Head of caudate nucleus (tissue), 42 donors: ENCODE data around the gene SMO.
"Not testable (repeated sequence)": the region's sequence is repeated elsewhere in the genome, so short reads cannot be mapped to it uniquely, and the experiment has no call there.

Source experiments
- DNase-seq, 42 donors: peaks; one replicate each; pipeline versions ENCODE4 v3.0.0 to v3.0.0-alpha.2; 2020 to 2021; ENCODE audit warnings: mixed read lengths in 7 of 42
- intact Hi-C: fragments of 100-400 bp; cut with DNase I; formaldehyde crosslinking; loops from one replicate; pipeline ENCODE4 v1.15.0; 2022

SMO gene

DNA sequence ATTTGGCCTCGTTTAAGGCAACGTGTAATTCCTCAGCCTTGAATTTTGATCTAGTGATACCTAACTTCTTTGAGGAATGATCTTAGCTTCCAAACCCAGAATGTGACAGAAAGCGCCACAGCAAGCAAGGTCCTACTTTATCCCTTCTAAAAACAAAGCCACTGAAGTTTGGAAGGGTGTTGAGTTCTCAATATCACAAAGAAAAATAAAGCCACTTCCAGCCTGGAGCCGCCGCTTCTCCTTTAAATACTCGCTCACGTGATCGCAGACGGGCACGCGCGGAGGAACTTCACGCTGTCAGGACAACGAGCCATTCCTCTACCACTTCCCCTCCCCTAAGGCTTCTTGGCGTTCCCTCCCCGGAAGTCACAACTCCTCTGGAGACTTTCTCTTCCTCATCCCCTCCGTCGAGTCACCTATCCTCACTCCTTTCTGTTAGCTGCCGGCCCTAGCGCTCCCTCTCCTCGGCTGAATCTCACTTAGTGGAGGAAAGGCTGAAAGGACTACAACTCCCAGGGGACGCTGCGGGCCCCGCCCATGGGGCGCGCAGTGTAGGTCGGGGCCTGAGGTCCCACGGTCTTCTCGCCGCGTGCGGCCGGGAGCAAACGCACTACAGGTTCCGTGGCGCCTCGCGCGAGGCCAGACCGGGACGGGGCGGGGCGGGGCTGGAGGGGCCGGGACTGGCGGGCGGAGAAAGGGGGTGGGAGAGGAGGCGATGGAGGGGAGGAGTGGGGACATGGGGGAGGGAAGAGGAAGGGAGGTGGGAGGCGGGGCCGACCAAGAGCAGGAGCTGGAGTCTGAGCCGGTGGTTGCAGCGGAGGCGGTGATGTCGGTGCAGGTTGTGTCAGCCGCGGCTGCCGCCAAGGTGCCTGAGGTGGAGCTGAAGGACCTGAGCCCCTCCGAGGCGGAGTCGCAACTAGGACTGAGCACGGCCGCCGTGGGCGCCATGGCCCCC lies 36.1 kb downstream of the SMO start, which contains the start of gene AHCYL2:
Gene AHCYL2, plus strand, starts transcription at position 780 of the 955 bp plus-strand sequence.
- intact Hi-C loops = loop anchor here (5.0 to 10.0 kb wide), 2 partner anchors 43 to 390 kb away; partner anchors contain the start of gene NRF1

DNA sequence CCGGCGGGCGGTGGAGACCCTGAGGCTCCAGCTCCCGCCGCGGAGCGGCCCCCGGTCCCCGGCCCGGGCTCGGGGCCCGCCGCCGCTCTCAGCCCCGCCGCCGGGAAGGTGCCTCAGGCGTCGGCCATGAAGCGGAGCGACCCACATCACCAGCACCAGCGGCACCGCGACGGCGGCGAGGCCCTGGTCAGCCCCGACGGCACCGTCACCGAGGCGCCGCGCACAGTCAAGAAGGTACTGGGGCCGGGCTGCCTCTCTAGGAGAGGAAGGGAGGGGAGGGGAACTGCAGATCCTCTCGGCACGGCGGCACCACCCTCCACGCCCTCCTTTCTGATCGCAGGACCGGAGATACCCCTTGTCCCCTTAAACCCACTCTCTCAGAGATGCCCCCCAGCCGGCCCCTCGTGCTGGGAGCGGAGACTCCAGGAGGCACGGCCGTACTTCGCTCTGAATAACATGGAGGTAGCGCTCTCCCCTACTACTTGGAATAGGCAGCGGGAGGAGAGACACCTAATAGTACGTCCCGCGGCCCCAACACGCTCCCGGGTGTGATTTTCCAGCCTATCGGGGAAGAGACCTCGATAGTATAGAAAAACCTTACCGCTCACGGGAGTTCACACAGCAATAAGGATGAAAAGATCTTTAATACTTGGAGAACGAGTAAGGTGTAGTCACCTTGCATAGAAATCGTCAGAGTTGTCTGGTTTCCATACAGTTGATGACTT lies 36.9 kb downstream of the SMO start:
- peak; percentile 38 to 79 (median 60) for DNase-seq
- intact Hi-C loops = loop anchor here (5.0 to 10.0 kb wide), 2 partner anchors 42 to 389 kb away; partner anchors contain the start of gene NRF1

More for the DNA sequence above, 36.1 kb downstream of the SMO start, which contains the start of gene AHCYL2:
- DNase-seq = peak; percentile 94 to 100 (median 98)

DNA sequence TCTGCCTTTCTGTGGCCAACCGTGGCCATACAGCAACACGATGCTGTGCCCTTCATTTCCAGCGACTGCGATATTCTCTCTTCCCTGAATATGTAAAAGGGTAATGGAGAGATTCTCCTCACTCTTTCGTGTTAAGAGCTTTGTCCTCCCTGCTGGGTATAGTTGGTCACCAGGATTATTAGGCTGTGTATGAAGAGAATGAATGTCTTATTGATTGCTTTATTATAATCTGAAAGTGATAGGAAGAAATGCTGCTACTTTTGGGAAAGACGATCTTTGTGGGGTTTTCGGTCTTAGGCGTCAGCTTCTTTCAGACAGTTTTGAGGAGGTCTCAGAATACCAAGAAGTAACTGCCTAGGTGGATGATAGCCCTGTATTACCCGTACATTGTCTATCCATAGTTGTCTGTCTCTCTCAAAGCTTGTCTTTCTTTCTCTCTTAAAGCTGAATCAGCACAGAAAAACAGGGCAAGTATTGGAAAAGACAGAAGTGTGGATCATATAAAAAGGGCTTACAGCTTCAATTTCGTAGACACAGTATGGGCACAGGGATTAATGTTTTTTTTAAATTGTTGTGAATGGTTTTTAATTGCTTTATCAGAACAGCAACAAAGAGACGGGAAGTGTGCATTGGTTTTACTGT lies 37.6 kb downstream of the SMO start:
- peak in 2 of 42 donors; percentile 13 to 14 for DNase-seq
- intact Hi-C loops = loop anchor here (5.0 to 10.0 kb wide), 2 partner anchors 41 to 389 kb away; partner anchors contain the start of gene NRF1

DNA sequence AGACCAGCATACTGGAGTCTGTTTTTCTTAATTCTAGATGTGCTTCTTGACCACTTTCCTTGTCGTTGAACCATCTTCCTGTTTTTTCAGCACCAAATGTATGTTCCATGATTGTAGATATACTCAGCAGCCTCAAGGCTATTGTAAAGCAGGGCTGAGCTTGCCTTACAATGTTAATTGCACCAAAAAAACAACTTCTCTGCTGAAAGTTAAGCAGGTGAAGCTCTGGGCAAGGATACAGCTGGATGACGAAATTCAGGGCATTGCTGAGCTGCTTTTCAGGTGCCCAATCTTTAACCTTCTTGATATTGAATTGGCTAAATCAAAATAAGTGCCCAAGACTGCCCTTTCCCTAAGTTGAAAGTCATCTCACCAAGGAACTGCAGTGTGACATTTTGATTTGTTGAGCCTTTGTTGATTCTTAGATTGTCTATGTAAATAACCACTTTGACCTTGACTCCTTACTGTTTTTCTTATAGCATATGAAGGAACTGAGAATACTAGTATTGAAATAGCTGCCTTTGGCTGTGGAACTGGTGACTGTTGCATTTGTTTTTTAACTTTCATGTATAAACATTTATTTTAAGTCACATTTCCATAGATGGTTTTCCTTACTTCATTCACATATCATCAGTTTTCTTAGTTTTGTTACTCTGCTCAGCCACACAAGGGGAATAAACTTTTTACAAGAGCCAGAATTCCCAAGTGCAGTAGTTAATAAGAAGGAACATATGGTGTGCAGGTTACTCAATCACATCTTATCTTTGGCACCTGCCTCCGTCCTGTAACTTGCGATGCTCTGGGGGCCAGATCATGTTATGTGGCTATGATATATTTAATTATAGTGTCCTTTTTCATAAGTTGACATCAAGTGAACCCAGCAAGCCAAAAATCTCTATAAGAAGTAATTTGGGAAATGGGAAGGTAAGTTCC lies 39.5 kb downstream of the SMO start:
- intact Hi-C loops = loop anchor here (5.0 to 10.0 kb wide), 2 partner anchors 39 to 387 kb away; partner anchors contain the start of gene NRF1
- DNase-seq = peak in 2 of 42 donors; percentile 10 to 27

DNA sequence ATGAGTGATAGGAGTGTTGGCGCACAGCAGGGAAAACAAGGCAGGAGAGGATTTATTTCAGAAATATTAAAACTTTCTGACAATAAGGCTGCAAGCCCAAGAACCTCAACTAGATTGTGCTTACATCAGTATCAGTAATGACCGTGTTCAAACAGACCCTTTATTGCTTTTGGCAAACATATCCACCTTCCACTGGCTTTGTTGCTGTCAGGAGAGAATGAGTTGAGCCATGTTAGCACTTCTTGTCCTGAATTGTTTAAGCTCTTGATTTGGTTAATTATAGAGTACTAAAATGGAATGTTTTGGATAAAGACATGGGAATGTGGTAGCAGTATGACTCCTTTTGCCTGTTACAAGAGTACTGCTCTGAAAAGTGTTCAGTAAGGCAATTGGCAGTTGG lies 40.2 kb downstream of the SMO start:
- intact Hi-C loops = loop anchor here (5.0 to 10.0 kb wide), 2 partner anchors 39 to 386 kb away; partner anchors contain the start of gene NRF1
- DNase-seq = no peak

DNA sequence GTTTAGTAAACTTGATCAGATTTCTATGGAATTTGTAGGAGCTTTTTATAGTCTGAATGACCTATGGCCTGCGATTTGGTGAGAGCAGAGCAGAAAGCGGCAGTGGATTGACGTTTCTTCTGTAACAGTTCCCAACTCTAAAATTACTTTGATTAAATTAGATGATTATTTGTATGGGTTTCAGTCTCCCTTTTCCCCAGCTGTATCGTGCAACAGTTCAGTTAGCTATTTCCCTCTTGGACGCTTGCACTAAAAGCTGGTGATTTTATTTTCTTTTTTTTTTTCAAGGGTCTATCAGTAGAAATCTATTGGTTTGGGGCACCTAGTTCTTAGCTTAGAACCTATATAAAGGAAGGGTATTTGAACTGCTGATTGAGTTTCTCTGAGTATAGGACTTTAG lies 43.2 kb downstream of the SMO start:
- DNase-seq = no peak
- intact Hi-C loops = no loop called here

DNA sequence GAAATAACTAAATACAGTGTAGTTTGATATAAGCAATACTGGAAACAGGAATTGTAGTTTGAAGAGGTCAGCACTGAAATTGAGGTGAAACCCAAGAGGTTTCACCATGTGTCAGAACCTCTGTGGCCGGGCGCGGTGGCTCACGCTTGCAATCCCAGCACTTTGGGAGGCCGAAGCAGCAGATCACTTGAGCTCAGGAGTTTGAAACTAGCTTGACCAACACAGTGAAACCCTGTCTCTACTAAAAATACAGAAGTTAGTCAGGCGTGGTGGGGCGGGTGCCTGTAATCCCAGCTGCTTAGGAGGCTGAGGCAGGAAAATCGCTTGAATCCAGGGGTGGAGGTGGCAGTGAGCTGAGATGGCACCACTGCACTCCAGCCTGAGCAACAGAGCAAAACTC lies 50.1 kb downstream of the SMO start:
- intact Hi-C loops = no loop called here
- no peak for DNase-seq

DNA sequence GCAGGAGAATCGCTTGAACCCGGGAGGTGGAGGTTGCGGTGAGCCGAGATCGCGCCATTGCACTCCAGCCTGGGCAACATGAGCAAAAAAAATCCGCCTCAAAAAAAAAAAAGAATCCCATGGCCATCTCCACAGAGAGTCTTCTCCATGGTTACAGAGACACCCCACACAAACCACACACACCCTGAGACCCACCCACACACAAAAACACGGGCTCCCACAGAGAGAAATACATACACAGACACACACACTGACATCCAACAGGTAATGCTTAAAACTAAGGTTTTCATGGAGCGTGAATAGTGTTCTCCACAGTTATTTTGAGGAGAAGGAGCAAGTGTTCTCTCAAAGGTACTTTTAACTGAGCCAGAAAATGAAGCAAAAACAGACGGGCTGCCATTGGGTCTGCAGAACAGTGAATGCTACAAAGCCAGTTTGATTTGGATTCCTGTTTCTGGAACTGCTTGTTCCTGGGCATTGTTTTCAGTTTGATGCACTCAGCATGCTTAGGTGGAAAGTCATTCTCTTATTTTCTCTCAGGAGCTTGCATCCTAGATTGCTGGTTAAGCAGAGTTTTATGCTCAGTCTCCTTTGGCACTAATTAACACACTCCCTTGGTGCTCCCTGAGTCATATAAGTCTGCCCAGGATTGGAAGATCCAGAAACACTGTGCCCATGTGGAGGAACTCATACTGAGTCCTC lies 51.8 kb downstream of the SMO start:
- DNase-seq = no peak
- intact Hi-C loops = no loop called here

DNA sequence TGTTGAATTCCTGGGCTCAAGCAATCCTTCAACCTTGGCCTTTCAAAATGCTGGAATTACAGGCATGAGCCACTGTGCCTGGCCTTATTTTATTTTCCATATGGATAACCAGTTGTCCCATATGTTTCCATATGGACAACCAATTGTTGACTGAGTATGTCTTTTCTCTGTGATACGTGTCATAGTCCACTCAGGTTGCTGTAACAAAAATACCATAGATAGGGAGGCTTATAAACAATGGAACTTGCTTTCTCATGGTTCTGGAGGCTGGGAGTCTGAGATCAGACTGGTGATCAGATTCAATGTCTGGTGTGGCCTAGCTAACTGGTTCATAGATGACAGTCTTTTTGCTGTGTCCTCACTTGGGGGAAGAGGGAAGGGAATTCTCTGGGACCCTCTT lies 55.8 kb downstream of the SMO start:
- DNase-seq = no peak
- intact Hi-C loops = no loop called here

DNA sequence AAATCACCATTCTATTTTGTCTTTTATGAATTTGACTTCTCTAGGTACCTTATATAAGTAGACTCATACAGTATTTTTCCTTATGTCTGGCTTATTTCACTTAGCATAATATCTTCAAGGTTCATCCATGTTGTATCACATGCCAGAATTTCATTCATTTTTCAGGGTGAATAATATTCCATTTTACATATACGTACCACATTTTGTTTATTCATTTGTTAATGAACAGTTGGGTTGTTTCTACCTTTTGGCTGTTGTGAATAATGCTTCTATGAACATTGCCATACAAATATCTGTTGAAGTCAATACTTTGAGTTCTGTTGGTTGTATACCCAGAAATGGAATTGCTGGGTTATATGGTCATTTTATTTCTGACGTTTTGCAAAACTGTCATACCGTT lies 57.1 kb downstream of the SMO start:
- intact Hi-C loops = no loop called here
- no peak for DNase-seq

DNA sequence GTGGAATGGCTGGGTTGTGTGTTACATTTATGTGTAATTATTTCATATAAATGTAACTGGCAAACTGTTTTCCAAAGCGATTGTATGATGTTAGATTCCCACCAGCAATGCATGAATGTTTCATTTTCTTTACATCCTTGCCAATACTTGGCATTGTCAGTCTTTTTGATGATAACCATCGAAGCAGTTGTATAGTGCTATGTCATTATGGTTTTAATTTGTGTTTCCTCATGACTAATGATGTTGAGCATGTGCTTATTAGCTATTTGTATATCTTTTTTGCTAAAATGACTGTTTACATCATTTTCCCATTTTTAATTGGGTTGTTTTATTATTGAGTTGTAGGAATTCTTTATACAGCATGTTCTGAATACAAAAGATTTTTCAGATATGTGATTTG lies 58.7 kb downstream of the SMO start:
- intact Hi-C loops = no loop called here
- no peak for DNase-seq

DNA sequence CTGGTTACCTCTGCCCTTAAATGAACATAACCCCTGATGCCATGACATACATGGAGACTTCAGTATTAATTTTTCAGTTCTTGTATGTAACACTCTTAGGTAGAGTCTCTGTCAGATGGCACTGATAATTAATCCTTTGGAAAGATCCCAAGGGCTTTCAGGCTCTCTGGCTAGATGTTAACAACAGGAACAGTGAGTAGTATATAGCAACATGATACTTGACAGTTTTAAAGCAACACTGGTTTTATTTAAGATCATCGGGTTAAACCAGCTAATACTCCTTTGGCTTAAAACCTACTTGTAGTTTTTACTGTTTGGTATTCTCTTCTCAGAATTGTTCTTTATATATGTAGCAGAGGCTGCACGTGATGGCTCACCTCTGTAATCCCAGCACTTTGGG lies 63.7 kb downstream of the SMO start:
- DNase-seq = no peak
- intact Hi-C loops = no loop called here

DNA sequence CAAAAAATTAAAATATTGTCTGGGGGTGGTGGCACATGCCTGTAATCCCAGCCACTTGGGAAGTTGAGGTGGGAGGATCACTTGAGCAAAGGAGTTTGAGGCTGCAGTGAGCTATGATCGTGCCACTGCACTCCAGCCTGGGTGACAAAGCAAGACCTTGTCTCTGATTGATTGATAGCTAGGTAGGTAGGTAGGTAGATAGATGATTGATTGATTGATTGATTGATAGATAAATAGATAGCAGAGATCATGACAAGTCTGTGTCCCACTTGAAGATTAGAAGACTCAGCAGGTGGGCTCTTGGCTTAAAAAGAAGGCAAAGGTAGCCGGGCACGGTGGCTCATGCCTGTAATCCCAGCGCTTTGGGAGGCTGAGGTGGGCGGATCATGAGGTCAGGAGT lies 64.2 kb downstream of the SMO start:
- intact Hi-C loops, DNase-seq: not testable (repeated sequence)

DNA sequence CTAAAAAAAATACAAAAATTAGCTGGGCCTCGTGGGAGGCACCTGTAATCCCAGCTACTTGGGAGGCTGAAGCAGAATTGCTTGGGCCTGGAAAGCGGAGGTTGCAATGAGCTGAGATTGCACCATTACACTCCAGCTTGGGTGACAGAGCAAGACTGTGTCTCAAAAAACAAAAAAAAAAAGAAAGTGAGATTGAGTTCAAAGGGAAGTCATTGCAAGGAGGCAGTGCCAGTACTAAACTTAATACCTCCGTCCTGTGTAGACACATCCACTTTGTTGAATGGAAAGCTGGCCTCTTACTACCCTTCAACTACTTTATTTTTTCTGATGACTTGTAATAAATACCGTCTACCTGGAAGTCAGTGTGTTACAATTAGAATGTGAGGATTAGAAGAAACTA lies 67.4 kb downstream of the SMO start:
- intact Hi-C loops = no loop called here
- DNase-seq = no peak

DNA sequence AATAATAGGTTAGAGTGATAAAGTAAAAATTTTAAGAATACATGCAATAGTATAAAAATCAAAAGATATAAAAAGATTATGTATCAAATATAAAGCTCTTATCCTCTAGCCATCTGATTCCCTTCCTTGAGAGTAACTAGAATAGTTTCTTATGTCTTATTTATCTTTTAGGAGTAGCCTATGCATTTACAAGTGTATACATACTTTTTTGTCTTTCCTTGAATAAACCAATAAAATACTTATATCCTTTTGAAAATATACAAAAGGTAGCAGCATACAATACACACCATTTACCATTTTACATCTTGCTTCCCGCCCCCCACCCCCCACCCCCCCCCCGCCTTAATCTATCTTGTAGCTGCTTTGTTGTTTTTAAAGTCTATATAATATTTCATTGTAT lies 67.8 kb downstream of the SMO start:
- intact Hi-C loops = no loop called here
- no peak for DNase-seq

DNA sequence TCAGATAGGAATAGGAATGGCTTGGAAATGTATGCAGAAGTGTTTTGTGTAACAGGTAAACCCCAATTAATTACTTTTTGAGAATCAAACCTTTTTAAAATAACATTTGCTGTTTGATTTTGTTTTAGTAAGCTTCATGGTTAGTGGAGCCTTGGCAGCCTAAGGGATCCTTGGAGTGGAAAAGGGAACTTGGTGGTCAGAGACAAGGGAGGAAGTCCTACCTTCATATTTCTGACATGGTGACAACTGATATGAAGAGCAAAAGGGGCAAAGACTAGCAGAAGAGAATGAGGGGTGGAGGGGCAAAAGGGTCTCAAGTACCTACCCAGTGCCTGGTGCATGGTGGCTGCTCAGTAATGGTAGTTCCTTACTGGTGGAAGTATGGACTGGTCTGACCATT lies 68.7 kb downstream of the SMO start:
- DNase-seq = no peak
- intact Hi-C loops = no loop called here

DNA sequence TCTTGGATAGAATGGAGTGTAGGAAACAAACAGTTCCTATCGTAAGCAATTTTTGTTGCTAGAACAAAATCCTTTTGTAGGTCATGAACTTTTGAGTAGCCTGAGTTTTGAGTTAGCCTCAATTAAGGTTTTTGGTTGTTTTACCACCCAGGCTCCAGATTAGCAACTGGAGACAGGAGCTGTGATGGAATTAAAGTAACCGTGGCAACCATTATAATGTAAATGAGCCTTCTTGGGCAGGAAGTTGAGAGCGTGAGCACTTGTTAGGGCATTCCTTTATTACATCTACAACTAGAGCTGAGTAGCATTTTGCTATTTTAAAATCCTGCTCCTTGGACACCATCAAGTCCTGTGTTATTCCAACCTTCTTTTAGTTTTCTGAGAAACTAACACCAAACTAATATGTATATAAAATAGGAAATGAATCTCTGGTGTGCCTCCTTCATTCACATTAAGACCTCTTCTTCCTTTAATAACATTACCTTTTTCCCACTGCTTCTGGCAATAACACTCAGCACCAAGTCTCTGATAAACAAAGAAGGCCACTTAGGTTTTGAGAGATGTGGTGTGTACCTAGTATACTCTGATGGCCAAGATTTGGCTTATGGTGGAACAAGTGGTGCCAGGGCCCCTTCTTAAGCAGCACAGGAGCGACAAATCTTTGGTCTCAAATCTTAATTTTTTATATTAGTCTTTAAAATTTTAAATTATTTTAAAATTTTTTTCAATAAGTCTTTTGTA lies 70.4 kb downstream of the SMO start:
- intact Hi-C loops = no loop called here
- DNase-seq = peak in 4 of 42 donors; percentile 17 to 36 (median 20)
